Rectal smooth muscle tissue (tissue), 1 donor: Measurements from ENCODE around the gene COMMD6.

Experiments used
- H3K27ac ChIP-seq: one replicate; pipeline ENCODE4 v1.7.0; 2013; ENCODE audit warnings: low read depth, low read length, inconsistent platforms
- H3K27me3 ChIP-seq: one replicate; pipeline ENCODE4 v1.7.0; 2013; ENCODE audit warnings: low read length; ENCODE audit not compliant: control insufficient read depth, insufficient read depth
- H3K36me3 ChIP-seq: one replicate; pipeline ENCODE4 v1.7.0; 2013; ENCODE audit warnings: low read length; ENCODE audit not compliant: control insufficient read depth, insufficient read depth
- H3K4me1 ChIP-seq: one replicate; pipeline ENCODE4 v1.7.0; 2013; ENCODE audit warnings: low read length; ENCODE audit not compliant: control insufficient read depth, insufficient read depth
- H3K4me3 ChIP-seq: one replicate; pipeline ENCODE4 v1.7.0; 2013; ENCODE audit warnings: low read length
- H3K9ac ChIP-seq: one replicate; pipeline ENCODE4 v1.7.0; 2013; ENCODE audit warnings: low read length

Gene COMMD6

GRCh38 chr13:75514080-75514995, 23.3 kb downstream of the COMMD6 start:
- no peak overlapping the region for H3K4me3 ChIP-seq
- no peak overlapping the region for H3K27ac ChIP-seq
- H3K27me3 ChIP-seq: no peaks in the 10 kb centered on the region
- H3K9ac ChIP-seq: no peak overlapping the region
- no peaks in the 10 kb centered on the region for H3K36me3 ChIP-seq
- H3K4me1 ChIP-seq: no peaks in the 10 kb centered on the region

- H3K4me1 ChIP-seq: no peaks in the 10 kb centered on the region
- no peaks in the 10 kb centered on the region for H3K36me3 ChIP-seq
- H3K27me3 ChIP-seq: no peaks in the 10 kb centered on the region
- no peak overlapping the region for H3K9ac ChIP-seq
- no peak overlapping the region for H3K27ac ChIP-seq
- H3K4me3 ChIP-seq: no peak overlapping the region
Measured at GRCh38 chr13:75513271-75513670, 24.4 kb downstream of the COMMD6 start.

GRCh38 chr13:75512253-75512652, 25.4 kb downstream of the COMMD6 start:
- H3K4me3 ChIP-seq: no peak overlapping the region
- no peaks in the 10 kb centered on the region for H3K27me3 ChIP-seq
- no peak overlapping the region for H3K9ac ChIP-seq
- no peak overlapping the region for H3K27ac ChIP-seq
- no peaks in the 10 kb centered on the region for H3K36me3 ChIP-seq
- H3K4me1 ChIP-seq: no peaks in the 10 kb centered on the region

DNA sequence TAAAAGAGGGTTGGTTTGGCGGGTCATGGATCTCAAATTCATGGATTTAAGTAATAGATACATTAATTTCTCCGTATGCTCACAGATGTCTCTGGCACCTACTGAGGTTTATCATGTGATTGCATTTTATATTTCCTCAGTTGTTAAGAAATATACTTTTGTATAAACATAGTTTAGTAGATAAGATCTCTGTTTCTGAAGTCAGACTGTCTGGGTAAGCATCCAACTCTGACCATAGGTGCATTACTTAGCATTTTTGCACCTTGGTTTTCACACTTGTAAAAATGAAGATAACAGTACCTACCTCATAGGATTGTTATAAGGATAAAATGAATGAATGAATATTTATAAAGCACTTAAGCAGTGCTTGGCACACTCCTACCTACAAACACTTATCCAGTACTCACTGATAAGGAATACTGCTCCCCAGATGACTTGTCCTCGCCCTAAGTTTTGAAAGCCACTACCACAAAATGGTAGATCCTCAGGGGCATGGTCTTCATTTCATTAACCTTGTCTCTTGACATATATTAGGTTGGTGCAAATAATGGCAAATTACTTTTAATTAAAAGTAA, 26.5 kb downstream of the COMMD6 start:
- Histone ChIP-seq H3K36me3 (no peaks in the 10 kb centered on the region), H3K27me3 (no peaks in the 10 kb centered on the region), H3K27ac (no peak overlapping the region), H3K4me1 (no peaks in the 10 kb centered on the region), H3K9ac (no peak overlapping the region), H3K4me3 (no peak overlapping the region)

DNA sequence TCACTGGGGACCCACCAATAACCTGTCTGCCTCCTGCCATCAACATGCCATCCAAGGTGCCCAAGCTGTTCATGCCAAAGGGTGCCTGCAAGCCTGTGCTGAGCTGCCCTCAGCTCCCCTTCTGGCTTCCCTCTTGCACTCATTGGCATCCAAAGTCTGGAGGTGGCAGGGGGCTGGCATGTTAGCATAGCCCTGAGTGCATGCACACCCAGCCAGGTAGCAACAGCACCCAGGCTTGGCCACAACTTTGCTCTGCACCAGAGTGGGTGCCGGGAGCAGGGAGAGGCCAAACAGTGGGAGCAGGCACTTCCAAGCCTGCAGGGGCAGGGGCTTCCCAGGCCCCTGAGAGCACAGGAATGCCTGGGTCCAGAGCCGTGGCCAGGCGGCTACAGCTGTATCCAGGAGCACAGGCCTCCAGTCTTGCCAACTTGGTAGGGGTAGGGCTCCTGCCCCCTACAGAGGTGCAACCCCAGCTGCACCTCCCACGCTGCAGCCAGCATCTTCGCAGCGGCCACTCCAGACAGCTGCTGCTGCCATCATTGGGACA, 29.6 kb downstream of the COMMD6 start:
- Histone ChIP-seq H3K27me3 (no peaks in the 10 kb centered on the region), H3K36me3 (no peaks in the 10 kb centered on the region), H3K4me1 (no peaks in the 10 kb centered on the region), H3K4me3 (no peak overlapping the region), H3K27ac (no peak overlapping the region), H3K9ac (no peak overlapping the region)

DNA sequence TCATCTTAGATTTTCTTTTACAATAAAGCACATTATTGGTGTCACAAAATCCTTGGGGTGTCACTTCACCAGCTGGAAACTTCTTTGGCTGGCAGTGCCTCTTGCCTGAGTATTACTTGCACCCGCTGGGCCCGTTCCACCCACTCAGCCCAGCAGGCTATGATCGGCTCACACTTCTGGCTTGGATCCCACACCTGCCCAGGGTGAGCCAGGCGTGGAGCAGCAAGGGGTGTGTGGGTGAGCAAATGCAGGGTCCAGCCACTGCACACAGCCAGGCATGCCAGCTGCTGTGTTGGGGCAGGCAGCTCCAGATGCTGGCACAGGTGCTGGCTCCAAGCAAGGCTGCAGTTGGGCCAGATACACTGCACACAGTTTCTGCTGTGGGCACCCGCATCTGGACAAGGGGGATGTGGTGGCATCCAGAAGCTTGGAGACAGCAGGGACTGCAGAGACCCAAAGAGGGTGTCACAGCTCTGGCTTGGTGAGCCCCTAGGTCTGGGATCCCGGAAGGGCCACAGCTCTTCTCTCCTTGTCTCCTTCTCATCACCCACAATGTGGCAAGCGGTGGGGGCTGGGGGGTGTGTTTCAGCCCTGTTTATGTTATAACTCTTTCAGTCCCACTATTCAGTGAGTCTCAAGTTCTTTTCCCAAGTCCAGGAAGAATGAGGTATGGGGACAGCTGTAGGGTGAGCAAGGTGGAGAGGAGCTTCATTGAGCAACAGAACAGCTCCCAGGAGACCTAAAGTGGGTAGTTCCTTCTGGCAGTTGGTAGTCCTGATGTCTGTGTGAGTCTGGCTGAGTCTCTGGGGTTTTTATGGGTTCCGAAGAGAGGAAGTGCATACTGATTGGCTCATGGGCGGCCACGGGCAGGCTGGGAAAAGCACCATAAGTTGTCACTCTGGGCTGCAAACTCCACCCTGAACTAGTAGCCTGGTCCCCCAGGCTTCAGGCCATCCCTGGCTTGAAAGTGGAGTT, 30.3 kb downstream of the COMMD6 start:
- H3K4me3 ChIP-seq: no peak overlapping the region
- no peaks in the 10 kb centered on the region for H3K4me1 ChIP-seq
- no peaks in the 10 kb centered on the region for H3K27me3 ChIP-seq
- no peaks in the 10 kb centered on the region for H3K36me3 ChIP-seq
- H3K27ac ChIP-seq: no peak overlapping the region
- no peak overlapping the region for H3K9ac ChIP-seq

GRCh38 chr13:75506018-75506417, 31.6 kb downstream of the COMMD6 start:
- no peak overlapping the region for H3K4me3 ChIP-seq
- no peak overlapping the region for H3K9ac ChIP-seq
- no peaks in the 10 kb centered on the region for H3K4me1 ChIP-seq
- H3K27ac ChIP-seq: no peak overlapping the region
- no peaks in the 10 kb centered on the region for H3K36me3 ChIP-seq
- no peaks in the 10 kb centered on the region for H3K27me3 ChIP-seq

GRCh38 chr13:75505327-75505726, 32.3 kb downstream of the COMMD6 start:
- Histone ChIP-seq H3K27ac (no peak overlapping the region), H3K4me3 (no peak overlapping the region), H3K27me3 (no peaks in the 10 kb centered on the region), H3K4me1 (no peaks in the 10 kb centered on the region), H3K9ac (no peak overlapping the region), H3K36me3 (no peaks in the 10 kb centered on the region)

DNA sequence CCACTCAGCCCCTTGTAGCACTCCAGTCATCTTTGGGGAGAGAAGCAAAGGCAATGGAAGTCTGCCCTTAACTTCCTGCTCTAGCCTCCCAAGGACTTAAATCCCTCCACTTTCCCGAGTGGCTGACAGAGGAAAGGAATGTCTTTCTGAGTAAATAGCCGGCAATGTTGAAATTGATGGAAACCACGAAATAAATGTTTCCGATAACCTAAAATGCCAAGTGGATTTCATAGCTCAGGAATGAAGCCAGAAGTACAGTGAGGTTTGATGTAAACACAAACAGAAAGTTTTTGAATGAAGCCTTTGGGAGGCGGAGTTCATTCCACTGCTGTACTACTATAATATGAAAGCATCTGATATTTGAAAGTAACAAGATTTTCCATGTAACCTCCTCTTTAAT, 41.7 kb downstream of the COMMD6 start:
- Histone ChIP-seq H3K4me1 (no peaks in the 10 kb centered on the region), H3K9ac (no peak overlapping the region), H3K27ac (no peak overlapping the region), H3K27me3 (no peaks in the 10 kb centered on the region), H3K36me3 (no peaks in the 10 kb centered on the region), H3K4me3 (no peak overlapping the region)

DNA sequence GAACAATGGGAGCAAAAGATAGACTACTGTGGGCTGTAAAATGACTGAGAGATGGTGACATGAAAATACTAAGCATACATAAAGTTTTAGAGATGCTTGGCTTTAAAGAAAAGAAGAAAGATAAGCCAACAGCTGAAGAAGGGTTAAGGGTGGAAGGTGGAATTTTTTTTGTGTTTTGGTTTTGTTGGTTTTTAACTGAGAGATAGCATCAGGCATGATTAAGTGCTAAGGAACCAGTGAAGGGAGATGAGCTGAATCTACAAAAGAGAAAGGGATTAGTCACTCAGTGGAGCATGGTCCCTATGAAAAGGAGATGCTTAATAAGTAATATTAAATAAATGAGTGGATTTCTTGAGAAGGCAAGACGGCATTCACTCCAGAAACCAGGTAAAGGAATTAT, 43.1 kb downstream of the COMMD6 start:
- Histone ChIP-seq H3K27me3 (no peaks in the 10 kb centered on the region), H3K9ac (no peak overlapping the region), H3K36me3 (no peaks in the 10 kb centered on the region), H3K4me1 (no peaks in the 10 kb centered on the region), H3K4me3 (no peak overlapping the region), H3K27ac (no peak overlapping the region)

DNA sequence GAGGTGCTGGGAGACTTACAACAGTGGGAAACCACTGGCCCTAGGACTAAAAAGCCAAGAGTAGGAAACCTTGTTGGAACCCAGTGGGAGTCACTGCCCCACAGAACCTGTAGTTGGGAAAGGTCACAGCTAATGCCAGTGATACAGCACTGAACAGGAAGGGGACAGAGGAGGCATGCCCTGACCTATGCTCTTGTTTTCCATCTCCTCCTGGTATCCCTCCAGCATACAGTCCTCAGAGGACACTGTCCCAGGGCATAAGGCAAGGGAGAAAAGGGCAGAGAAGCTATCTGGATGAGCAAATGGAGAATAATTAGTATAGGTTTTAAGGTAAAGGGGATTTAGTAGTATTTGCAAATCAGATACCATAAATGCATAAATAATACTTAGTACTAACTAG, 44.5 kb downstream of the COMMD6 start:
- no peak overlapping the region for H3K9ac ChIP-seq
- H3K36me3 ChIP-seq: no peaks in the 10 kb centered on the region
- no peak overlapping the region for H3K4me3 ChIP-seq
- no peaks in the 10 kb centered on the region for H3K27me3 ChIP-seq
- no peak overlapping the region for H3K27ac ChIP-seq
- H3K4me1 ChIP-seq: no peaks in the 10 kb centered on the region

GRCh38 chr13:75492389-75492788, 45.3 kb downstream of the COMMD6 start:
- Histone ChIP-seq H3K27me3 (no peaks in the 10 kb centered on the region), H3K36me3 (no peaks in the 10 kb centered on the region), H3K27ac (no peak overlapping the region), H3K4me1 (no peaks in the 10 kb centered on the region), H3K9ac (no peak overlapping the region), H3K4me3 (no peak overlapping the region)
